ENCODE data around the gene MAP3K8.
"Not testable (repeated sequence)": the region's sequence is repeated elsewhere in the genome, so short reads cannot be mapped to it uniquely, and the experiment has no call there.

MAP3K8 gene

GRCh38 chr10:30422981-30423654 lies 10.9 kb upstream of the MAP3K8 start:
- DNase-seq (ENCODE audit: low read depth in 2 of 2) = no peak

- not testable (repeated sequence) for DNase-seq (ENCODE audit: low read depth in 2 of 2)
Observed at GRCh38 chr10:30423655-30424275, 10.2 kb upstream of the MAP3K8 start.

GRCh38 chr10:30425336-30426075 lies 8.5 kb upstream of the MAP3K8 start:
- DNase-seq (ENCODE audit: low read depth in 2 of 2) = no peak

- no peak for DNase-seq (ENCODE audit: low read depth in 2 of 2)
Observed at GRCh38 chr10:30430544-30431298, 3.3 kb upstream of the MAP3K8 start.

GRCh38 chr10:30431435-30431911 lies 2.5 kb upstream of the MAP3K8 start:
- no peak for DNase-seq (ENCODE audit: low read depth in 2 of 2)

- no peak for DNase-seq (ENCODE audit: low read depth in 2 of 2)
Observed at GRCh38 chr10:30432622-30433305, 1.2 kb upstream of the MAP3K8 start.

GRCh38 chr10:30433306-30433729 lies 666 bp upstream of the MAP3K8 start:
- DNase-seq (ENCODE audit: low read depth in 2 of 2) = peak; percentile 27 to 39

- DNase-seq (ENCODE audit: low read depth in 2 of 2) = peak; percentile 58 to 60
Observed at GRCh38 chr10:30434273-30435072, 489 bp downstream of the MAP3K8 start.

GRCh38 chr10:30435073-30435422 lies 1.1 kb downstream of the MAP3K8 start:
- DNase-seq (ENCODE audit: low read depth in 2 of 2) = no peak

GRCh38 chr10:30435499-30436167 lies 1.6 kb downstream of the MAP3K8 start:
- not testable (repeated sequence) for DNase-seq (ENCODE audit: low read depth in 2 of 2)

GRCh38 chr10:30436191-30436611 lies 2.2 kb downstream of the MAP3K8 start:
- no peak for DNase-seq (ENCODE audit: low read depth in 2 of 2)

- DNase-seq (ENCODE audit: low read depth in 2 of 2) = no peak
Observed at GRCh38 chr10:30436671-30437030, 2.7 kb downstream of the MAP3K8 start.

GRCh38 chr10:30437031-30437841 lies 3.3 kb downstream of the MAP3K8 start:
- no peak for DNase-seq (ENCODE audit: low read depth in 2 of 2)

- no peak for DNase-seq (ENCODE audit: low read depth in 2 of 2)
Observed at GRCh38 chr10:30438021-30438850, 4.3 kb downstream of the MAP3K8 start.

GRCh38 chr10:30439931-30440330 lies 5.9 kb downstream of the MAP3K8 start:
- DNase-seq (ENCODE audit: low read depth in 2 of 2) = no peak

- DNase-seq (ENCODE audit: low read depth in 2 of 2) = no peak
Observed at GRCh38 chr10:30442019-30442606, 8.1 kb downstream of the MAP3K8 start.

- no peak for DNase-seq (ENCODE audit: low read depth in 2 of 2)
Observed at GRCh38 chr10:30443049-30443448, 9.1 kb downstream of the MAP3K8 start.

- DNase-seq (ENCODE audit: low read depth in 2 of 2) = no peak
Observed at GRCh38 chr10:30445711-30446110, 11.7 kb downstream of the MAP3K8 start.
